HG03066 (cell line): Measurements from ENCODE around the gene LRP3.
"Not testable (repeated sequence)": the region's sequence is repeated elsewhere in the genome, so short reads cannot be mapped to it uniquely, and the experiment has no call there.

Source experiments
- ATAC-seq: cut with Tn5 transposase; IDR thresholded peaks from one replicate; pipeline ENCODE4 v1.9.1; 2021; ENCODE audit warnings: low read depth; ENCODE audit not compliant: unreplicated experiment

Gene LRP3

GRCh38 chr19:33175156-33175782, 18.9 kb upstream of the LRP3 start:
- no peak for ATAC-seq

DNA sequence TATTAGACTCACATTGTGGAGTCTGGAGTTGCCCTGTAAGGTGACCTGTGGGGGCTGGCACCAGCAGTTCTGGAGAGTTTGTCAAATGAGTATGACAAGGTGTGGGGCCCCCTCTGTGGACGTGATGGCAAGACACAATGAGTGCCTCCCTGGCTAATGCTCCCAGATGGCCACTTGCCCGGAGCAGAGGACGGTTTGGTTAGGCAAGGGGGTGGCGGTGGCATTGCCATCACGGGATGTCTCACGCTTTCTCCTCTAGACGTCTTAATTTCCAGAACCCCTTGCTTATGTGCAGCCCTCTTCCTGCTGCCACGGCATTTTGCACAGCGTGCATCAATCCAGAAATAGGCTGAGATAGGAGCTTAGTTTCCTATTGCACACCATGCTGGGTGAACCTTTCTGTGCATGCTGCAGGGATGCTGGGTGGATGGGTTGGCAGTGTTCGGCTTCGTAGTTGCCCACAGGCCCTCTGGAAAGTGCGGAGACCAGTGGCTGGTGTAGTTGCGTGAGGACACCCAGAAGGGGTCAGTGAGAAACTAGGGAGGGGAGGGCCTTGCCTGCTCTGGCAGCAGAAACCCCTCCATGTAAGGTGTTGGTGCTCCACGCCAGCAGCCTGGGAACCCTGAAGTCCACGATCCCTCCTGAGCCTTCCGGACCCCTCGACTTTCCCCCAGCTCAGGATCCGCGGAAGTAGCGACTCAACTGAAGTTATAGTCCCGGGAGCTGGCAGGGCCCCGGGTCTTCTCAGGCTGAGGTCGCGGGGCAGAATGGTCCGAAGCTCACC, 18.1 kb upstream of the LRP3 start:
- no peak for ATAC-seq

DNA sequence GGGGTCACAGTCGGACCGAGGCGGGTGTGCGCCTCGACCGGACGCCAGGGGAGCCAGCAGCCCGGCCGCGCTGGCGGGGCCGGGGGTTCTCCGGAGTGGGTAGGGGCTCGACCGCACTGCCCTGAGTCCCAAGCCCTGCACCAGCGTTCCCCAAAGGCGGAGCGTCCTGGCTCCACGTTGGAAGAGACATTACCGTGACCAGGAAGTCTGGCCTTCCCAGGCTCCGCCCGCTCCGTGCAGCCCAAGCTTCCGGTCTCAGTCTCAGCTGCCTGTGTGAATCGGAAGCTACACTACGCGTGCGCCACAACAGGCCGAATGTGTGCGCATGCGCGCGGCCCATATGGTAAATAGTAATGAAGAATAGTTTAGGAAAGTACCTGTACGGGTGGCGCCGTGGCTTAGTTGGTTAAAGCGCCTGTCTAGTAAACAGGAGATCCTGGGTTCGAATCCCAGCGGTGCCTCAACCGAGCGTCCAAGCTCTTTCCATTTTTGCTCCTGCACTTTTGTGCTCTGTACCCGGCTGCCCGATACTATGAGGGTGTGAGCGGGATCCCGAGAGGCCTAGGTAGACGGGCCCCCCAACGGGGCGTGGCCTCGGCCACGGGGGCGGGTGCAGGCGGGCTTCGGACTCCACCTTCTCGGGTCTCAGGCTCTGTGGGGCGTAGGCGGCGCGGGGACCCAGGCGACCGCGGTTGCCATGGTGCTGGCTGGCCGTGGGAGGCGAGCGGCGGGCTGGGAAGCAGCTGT, 17.3 kb upstream of the LRP3 start:
- ATAC-seq = peak; percentile 71

- ATAC-seq = peak; percentile 8
These were observed 16.6 kb upstream of the LRP3 start for GRCh38 chr19:33177417-33177979.

DNA sequence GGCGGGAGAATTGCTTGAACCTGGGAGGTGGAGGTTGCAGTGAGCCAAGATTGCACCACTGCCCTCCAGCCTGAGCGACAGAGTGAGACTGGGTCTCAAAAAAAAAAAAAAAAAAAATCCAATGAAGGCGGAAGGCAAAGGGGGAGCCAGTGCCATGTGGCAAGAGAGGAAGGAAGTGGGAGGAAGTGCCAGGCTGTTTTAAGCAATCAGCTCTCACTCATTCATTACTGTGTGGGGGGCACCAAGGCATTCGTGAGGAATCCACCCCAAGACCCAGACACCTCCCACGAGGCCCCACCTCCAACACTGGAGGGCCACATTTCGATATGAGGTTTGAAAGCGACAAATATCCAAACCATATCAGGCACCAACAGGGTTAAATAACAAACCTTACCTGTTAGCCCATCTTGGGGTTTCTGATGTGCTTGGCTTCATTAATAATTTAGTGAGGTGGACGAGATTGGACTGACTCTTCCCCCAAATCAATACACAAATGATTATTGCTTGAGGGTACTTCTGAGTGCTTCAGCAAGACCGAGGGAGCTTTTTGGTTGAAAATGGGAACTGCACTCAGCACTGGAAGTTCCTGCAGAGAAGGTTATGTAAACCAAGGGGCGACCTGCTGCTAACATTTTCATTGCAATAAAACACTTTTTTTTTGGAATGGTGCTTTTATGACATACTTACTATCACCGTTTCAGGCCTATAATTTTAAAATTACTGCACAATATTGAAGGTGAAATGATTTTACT, 7.5 kb upstream of the LRP3 start:
- ATAC-seq = no peak

DNA sequence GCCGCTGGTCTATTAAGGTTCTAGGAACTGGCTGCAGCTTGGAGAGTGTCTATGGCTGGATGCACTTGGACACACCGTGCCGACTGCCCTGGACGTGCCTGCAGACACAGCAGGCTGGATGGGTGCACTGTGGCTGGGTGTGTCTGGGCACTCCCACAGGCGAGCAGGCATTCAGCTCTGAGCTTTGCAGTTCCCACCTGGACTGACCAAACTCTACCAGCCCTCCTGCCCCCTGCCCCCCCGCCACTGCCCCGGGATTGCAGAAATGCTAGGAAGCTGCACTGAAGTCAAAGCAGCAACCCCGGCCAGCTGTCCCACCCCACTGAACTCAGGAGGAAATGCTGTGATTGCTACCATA, 7.0 kb upstream of the LRP3 start:
- no peak for ATAC-seq

DNA sequence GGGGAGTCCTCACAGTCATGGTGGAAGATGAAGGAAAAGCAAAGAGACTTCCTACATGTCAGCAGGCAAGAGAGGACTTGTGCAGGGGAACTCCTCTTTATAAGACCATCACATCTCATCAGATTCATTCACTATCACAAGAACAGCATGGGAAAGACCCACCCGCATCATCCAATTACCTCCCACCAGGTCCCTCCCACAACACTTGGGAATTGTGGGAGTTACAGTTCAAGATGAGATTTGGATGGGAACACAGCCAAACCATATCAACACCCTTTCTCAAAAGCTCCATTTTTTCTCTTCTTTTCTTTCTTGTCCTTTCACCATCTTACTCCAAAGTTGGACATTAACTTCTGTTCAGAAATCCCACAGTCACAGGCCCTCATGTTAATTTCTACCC, 4.7 kb upstream of the LRP3 start:
- ATAC-seq = no peak

DNA sequence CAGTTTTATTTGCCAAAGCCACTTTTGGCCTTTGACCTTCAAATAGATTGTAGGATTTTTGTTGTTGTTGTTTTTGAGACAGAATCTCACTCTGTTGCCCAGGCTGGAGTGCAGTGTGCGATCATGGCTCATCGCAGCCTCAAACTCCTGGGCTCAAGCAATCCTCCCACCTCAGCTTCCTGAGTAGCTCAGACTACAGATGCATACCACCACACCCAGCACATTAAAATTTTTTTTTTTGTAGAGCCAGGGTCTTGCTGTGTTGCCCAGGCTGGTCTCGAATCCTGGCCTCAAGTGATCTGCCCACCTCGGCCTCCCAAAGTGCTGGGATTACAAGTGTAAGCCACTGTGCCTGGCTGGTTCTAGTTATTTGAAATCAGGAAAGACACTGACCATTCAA, 3.0 kb upstream of the LRP3 start:
- not testable (repeated sequence) for ATAC-seq

DNA sequence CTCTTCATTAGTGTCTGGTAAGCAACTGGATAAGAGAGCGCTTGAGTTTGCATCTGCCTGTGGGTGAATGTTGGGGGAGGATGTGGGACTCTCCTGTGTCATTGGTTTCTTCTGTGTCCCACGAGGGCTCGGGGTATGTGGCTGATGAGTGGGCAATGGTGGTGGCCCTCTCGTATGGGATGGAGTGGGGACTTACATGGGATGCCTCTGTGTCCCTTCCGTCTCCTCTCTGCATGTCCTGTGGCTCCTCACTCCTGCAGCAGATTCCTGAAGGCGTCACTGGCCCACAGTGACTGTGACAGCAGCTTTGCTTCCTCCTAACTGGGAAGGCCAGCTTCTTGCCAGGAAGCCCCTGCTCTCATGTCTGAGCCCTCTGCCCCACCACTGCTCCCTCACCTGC, 2.6 kb upstream of the LRP3 start:
- no peak for ATAC-seq

GRCh38 chr19:33192010-33192409, 2.1 kb upstream of the LRP3 start:
- no peak for ATAC-seq

DNA sequence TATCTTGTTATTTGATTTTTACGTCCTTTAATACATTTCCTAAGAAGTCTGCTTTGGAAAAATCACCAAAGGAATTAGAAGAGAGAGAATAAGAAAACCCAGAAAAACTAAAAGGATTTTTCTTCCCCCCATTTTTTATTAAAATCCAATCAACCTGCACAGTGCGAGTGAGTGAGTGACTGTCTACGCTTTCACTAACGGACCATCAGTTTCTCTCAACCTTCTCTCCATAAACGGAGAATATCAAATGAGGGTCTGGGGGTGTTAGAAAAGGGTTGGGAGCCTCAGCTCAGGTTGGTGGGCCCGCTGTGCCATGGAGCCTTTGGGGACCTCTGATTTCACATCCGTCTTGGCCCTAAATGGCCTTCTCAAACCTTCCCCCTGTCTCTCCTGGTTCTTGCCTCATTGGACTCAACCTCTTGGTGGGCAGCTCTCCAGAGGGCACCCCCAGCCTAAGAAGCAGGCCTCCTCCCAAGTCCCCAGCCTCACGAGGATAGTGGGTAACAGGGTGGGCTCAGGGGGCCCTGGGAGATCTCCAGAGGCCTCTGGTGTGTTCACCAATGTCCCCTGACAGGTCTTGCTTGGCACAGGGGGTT, 763 bp upstream of the LRP3 start:
- no peak for ATAC-seq

DNA sequence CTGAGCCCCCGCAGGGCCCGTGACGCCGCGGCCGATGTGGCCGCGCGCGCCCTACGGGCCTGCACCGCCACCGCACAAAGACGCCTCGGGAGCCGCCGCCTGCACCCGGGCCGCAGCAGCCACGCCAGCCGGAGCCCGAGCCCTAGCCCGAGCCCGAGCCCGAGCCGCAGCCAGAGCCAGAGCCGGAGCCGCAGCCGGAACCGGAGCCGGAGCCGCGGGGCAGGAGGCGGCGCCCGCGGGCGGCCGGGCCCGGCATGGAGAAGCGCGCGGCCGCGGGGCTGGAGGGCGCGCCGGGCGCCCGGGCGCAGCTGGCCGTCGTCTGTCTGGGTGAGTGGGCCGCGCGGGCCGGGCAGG, 379 bp downstream of the LRP3 start:
- ATAC-seq = no peak

- no peak for ATAC-seq
These were observed 935 bp downstream of the LRP3 start for GRCh38 chr19:33194886-33195644.

- ATAC-seq = no peak
These were observed 1.7 kb downstream of the LRP3 start for GRCh38 chr19:33195645-33196347.

DNA sequence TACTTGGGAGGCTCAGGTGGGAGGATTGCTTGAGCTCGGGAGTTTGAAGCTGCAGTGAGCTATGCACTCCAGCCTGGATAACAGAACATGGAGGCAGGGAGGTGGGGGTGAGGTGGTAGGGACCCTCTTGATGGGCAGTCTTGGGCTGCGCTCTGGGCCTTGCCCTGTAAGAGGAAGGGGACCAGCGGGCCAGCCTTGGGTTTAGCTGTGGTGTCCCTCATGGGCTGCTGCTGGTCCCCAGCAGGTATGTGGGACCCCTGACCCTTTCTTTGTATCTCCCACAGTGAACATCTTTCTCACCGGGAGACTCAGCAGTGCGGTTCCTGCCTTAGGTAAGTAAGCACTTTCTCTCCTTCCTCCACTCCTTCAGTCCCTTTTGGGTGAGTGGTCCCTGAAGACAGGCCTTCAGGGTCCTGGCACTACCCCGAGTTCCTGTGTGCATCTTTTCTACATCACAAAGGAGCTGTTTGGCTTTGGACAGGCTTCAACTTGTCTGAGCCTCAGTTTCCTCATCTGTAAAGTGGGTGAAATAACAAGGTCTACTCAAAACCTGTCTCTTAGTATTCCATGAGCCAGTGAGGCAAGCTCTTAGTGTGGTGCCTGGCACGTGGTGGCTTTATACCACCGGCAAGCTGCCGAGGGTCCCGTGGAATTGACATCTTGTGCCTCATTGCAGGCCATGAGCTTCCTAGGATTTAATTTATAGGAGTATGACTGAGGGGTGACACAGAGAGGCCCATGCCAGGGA, 2.5 kb downstream of the LRP3 start:
- no peak for ATAC-seq

DNA sequence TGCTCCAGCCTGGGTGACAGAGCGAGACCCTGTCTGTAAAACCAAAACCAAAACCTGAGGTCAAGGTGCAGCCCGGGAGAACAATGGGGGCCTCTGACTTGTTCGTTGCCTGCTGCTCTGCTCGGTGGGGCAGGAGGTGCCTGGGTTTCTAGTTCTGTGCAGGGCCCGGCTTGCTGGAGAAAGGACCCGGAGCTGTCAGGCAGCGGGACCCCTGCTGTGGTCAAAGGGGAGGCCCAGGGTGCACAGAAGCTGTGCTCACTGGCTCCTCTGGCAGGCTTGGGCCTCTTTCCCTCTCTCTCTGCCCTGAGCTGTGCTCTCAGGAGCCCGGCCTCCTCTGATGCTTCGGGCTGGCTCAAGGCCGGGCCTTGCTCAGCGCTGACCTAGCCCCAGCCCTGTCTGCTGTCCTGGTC, 3.5 kb downstream of the LRP3 start:
- ATAC-seq = no peak

DNA sequence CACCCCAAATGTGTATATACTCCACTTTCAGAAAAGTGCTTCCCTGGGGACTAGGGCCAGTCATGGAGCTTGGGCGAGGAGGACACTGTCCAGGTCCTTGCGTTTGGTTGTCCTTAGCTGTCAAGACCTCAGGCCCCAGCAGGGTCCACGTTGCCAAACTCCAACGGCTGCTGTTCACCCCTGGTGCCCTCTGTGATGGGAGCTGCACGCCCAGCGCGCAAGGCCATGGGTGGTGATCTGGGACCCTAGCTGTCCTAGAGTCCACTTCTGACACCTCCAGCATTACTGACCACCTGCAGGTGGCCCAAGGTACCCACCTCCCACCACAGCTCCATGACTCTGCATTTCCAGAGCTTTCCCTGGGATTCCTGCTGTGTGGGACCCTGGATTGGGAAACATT, 4.0 kb downstream of the LRP3 start:
- ATAC-seq = no peak

- no peak for ATAC-seq
These were observed 5.5 kb downstream of the LRP3 start for GRCh38 chr19:33199441-33200265.
